HEK293 (cell line): ENCODE results near the gene CCNI.

Experiments used
- CTCF ChIA-PET: fragments of 350-600 bp; formaldehyde crosslinking; extraction: SDS; loops from one replicate; lab custom pipeline; 2021; ENCODE audit warnings: antibody characterized with exemption; lab: Yijun Ruan, JAX
- POLR2A ChIA-PET: fragments of 300-600 bp; formaldehyde crosslinking; extraction: SDS; loops from one replicate; lab custom pipeline; 2020; ENCODE audit warnings: antibody characterized with exemption, inconsistent platforms; lab: Yijun Ruan, JAX
- H3K27ac ChIP-seq: fragments of 200-500 bp; sonication (Bioruptor generic); 2 replicates; pipeline ENCODE4 v1.5.1; 2014; ENCODE audit warnings: low read depth, low read length, control low read depth, inconsistent platforms; ENCODE audit errors: extremely low read depth
- H3K36me3 ChIP-seq, 2 experiments: fragments of 200-500 bp in 1 of 2; sonication (Bioruptor generic) in 1 of 2; 1 replicate in 1 of 2; 2 replicates in 1 of 2; pipeline ENCODE4 v1.5.1; 2014 to 2017; ENCODE audit warnings: inconsistent platforms in 2 of 2, low read length in 2 of 2; ENCODE audit not compliant: control insufficient read depth in 2 of 2, insufficient read depth in 1 of 2
- H3K4me1 ChIP-seq: fragments of 200-500 bp; sonication (Bioruptor generic); 2 replicates; pipeline ENCODE4 v1.5.1; 2014; ENCODE audit warnings: mild to moderate bottlenecking, low read length, inconsistent platforms; ENCODE audit not compliant: control insufficient read depth, insufficient read depth
- H3K4me3 ChIP-seq: 2 replicates; pipeline ENCODE4 v1.5.1; 2011; ENCODE audit warnings: low read depth, mild to moderate bottlenecking, control low read depth, low read length, moderate library complexity
- H3K9me3 ChIP-seq: fragments of 200-500 bp; sonication (Bioruptor generic); 2 replicates; pipeline ENCODE4 v1.5.1; 2014; ENCODE audit warnings: low read depth, low read length, inconsistent platforms; ENCODE audit not compliant: control insufficient read depth, insufficient read depth
- GLI4 ChIP-seq: fragments of 450-650 bp; formaldehyde crosslinking; IDR thresholded peaks from 2 replicates; pipeline ENCODE4 v1.5.1; 2016; ENCODE audit warnings: missing biosample characterization, missing genetic modification characterization
- GLIS1 ChIP-seq: fragments of 450-650 bp; formaldehyde crosslinking; IDR thresholded peaks from 2 replicates; pipeline ENCODE4 v1.5.1; 2016; ENCODE audit warnings: missing biosample characterization, missing genetic modification characterization
- HOXD13 ChIP-seq: sonication (generic); formaldehyde crosslinking; IDR thresholded peaks from 2 replicates; pipeline ENCODE4 v1.8.0; 2022; ENCODE audit warnings: missing genetic modification reagents, borderline replicate concordance
- IKZF3 ChIP-seq: fragments of 450-650 bp; IDR thresholded peaks from 2 replicates; pipeline ENCODE4 v1.5.0; 2018; ENCODE audit warnings: missing biosample characterization, mild to moderate bottlenecking, missing genetic modification characterization, moderate library complexity
- ZNF138 ChIP-seq: fragments of 450-650 bp; formaldehyde crosslinking; IDR thresholded peaks from 2 replicates; pipeline ENCODE4 v1.5.1; 2016; ENCODE audit warnings: missing biosample characterization, missing genetic modification characterization, borderline replicate concordance
- ZNF146 ChIP-seq: fragments of 450-650 bp; formaldehyde crosslinking; IDR thresholded peaks from 2 replicates; pipeline ENCODE4 v1.5.1; 2016; ENCODE audit warnings: missing biosample characterization, missing genetic modification characterization
- ZNF16 ChIP-seq: fragments of 450-650 bp; formaldehyde crosslinking; IDR thresholded peaks from 2 replicates; pipeline ENCODE4 v1.5.1; 2016; ENCODE audit warnings: low read depth, missing biosample characterization, missing genetic modification characterization
- ZNF324 ChIP-seq: fragments of 450-650 bp; formaldehyde crosslinking; IDR thresholded peaks from 2 replicates; pipeline ENCODE4 v1.5.1; 2016; ENCODE audit warnings: missing biosample characterization, missing genetic modification characterization
- ZNF404 ChIP-seq: fragments of 450-650 bp; formaldehyde crosslinking; IDR thresholded peaks from 2 replicates; pipeline ENCODE4 v1.5.1; 2017; ENCODE audit warnings: missing biosample characterization, missing genetic modification characterization
- ZNF416 ChIP-seq: fragments of 450-650 bp; formaldehyde crosslinking; IDR thresholded peaks from 2 replicates; pipeline ENCODE4 v1.5.1; 2016; ENCODE audit warnings: missing biosample characterization, missing genetic modification characterization
- ZNF423 ChIP-seq: fragments of 450-650 bp; formaldehyde crosslinking; IDR thresholded peaks from 2 replicates; pipeline ENCODE4 v1.5.1; 2016; ENCODE audit warnings: missing biosample characterization, missing genetic modification characterization
- ZNF521 ChIP-seq: fragments of 450-650 bp; formaldehyde crosslinking; IDR thresholded peaks from 2 replicates; pipeline ENCODE4 v1.5.1; 2017; ENCODE audit warnings: missing biosample characterization, mild to moderate bottlenecking, missing genetic modification characterization
- ZNF549 ChIP-seq: fragments of 450-650 bp; IDR thresholded peaks from 2 replicates; pipeline ENCODE4 v1.5.1; 2018; ENCODE audit warnings: missing biosample characterization, missing genetic modification characterization, mild to moderate bottlenecking, inconsistent platforms, moderate library complexity
- ZNF621 ChIP-seq: fragments of 450-650 bp; formaldehyde crosslinking; IDR thresholded peaks from 2 replicates; pipeline ENCODE4 v1.5.1; 2017; ENCODE audit warnings: missing biosample characterization, missing genetic modification characterization
- ZNF660 ChIP-seq: fragments of 450-650 bp; IDR thresholded peaks from 2 replicates; pipeline ENCODE4 v1.5.1; 2018; ENCODE audit warnings: missing biosample characterization, mild to moderate bottlenecking, missing genetic modification characterization
- ZXDB ChIP-seq: fragments of 450-650 bp; formaldehyde crosslinking; IDR thresholded peaks from 2 replicates; pipeline ENCODE4 v1.5.1; 2016; ENCODE audit warnings: missing biosample characterization, missing genetic modification characterization
- TF ChIP-seq, protein P1 (sequence below): fragments of 450-650 bp; formaldehyde crosslinking; IDR thresholded peaks from 2 replicates; pipeline ENCODE4 v1.5.1; 2017; ENCODE audit warnings: missing biosample characterization, mild to moderate bottlenecking, missing genetic modification characterization, moderate library complexity
- TF ChIP-seq, protein P2 (sequence below): fragments of 450-650 bp; formaldehyde crosslinking; IDR thresholded peaks from 2 replicates; pipeline ENCODE4 v1.5.1; 2016; ENCODE audit warnings: missing biosample characterization, missing genetic modification characterization
- TF ChIP-seq, protein P3 (sequence below): fragments of 450-650 bp; formaldehyde crosslinking; optimal IDR thresholded peaks from 2 replicates; pipeline ENCODE3; 2016; ENCODE audit warnings: missing biosample characterization, mild to moderate bottlenecking, missing genetic modification characterization
- TF ChIP-seq, protein P4 (sequence below): fragments of 450-650 bp; formaldehyde crosslinking; IDR thresholded peaks from 2 replicates; pipeline ENCODE4 v1.5.1; 2016; ENCODE audit warnings: missing biosample characterization, missing genetic modification characterization
- TF ChIP-seq, protein P5 (sequence below): fragments of 450-650 bp; formaldehyde crosslinking; IDR thresholded peaks from 2 replicates; pipeline ENCODE4 v1.5.1; 2016; ENCODE audit warnings: missing biosample characterization, missing genetic modification characterization

The CCNI gene

DNA sequence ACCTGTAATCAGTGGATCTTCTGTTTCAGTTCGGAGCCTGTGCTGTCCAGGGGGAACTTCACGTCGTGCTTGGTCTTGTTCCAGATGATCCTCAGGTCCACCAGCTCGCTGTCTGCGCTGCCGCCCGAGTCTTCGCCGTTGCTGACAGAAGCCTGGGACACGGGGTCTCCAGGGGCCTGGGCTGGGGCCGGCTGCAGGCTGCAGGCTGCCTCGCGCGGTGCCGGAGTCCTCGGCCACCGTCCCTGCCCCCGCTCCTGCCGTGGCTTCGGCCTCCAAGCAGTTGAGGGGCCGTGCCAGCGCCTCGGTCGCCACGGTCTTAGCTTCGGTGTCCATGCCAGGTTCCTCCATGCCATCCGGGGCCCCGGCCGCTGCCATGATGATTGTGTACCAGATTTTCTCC is 37.3 kb upstream of the CCNI start:
- Histone ChIP-seq H3K36me3 (no peaks in the 10 kb centered on the region), H3K4me1 (no peaks in the 10 kb centered on the region), H3K4me3 (no peak overlapping the region), H3K9me3 (no peaks in the 10 kb centered on the region), H3K27ac (no peak overlapping the region)
- TF ChIP-seq, protein P1, sequence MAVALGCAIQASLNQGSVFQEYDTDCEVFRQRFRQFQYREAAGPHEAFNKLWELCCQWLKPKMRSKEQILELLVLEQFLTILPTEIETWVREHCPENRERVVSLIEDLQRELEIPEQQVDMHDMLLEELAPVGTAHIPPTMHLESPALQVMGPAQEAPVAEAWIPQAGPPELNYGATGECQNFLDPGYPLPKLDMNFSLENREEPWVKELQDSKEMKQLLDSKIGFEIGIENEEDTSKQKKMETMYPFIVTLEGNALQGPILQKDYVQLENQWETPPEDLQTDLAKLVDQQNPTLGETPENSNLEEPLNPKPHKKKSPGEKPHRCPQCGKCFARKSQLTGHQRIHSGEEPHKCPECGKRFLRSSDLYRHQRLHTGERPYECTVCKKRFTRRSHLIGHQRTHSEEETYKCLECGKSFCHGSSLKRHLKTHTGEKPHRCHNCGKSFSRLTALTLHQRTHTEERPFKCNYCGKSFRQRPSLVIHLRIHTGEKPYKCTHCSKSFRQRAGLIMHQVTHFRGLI (tag by site-specific recombination), result no peak
- TF ChIP-seq GLIS1 (no peak), ZNF621 (no peak), ZNF423 (tag by site-specific recombination) (no peak), ZNF404 (tag by site-specific recombination) (no peak), ZNF660 (tag by site-specific recombination) (no peak), HOXD13 (CRISPR knock-in tag) (no peak), IKZF3 (tag by site-specific recombination) (no peak), ZNF549 (tag by site-specific recombination) (no peak), ZNF521 (tag by site-specific recombination) (no peak)
- ChIA-PET POLR2A (no interaction called here), CTCF (no interaction called here)

DNA sequence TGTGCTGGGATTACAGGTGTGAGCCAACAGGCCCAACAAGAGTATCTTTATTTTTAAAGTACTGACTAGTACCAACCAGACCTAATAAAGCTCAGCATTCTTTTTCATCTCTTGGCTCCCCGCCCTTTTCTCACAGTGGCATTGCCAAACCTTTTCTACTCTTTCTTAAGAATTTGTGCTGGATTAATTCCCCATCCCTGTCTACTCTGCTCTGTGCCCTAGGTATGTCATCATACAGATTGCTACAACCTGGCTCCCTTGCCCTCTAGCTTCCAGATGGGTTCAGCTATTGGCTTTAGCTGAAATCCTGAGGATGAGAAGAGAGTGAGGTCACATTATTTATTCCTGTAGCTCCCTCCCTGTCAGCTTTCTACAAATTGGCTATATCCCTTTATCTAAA is 34.9 kb upstream of the CCNI start:
- TF ChIP-seq, protein P2, sequence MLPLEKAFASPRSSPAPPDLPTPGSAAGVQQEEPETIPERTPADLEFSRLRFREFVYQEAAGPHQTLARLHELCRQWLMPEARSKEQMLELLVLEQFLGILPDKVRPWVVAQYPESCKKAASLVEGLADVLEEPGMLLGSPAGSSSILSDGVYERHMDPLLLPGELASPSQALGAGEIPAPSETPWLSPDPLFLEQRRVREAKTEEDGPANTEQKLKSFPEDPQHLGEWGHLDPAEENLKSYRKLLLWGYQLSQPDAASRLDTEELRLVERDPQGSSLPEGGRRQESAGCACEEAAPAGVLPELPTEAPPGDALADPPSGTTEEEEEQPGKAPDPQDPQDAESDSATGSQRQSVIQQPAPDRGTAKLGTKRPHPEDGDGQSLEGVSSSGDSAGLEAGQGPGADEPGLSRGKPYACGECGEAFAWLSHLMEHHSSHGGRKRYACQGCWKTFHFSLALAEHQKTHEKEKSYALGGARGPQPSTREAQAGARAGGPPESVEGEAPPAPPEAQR (tag by site-specific recombination), result no peak
- TF ChIP-seq GLIS1 (no peak), GLI4 (tag by site-specific recombination) (no peak), ZNF16 (tag by site-specific recombination) (no peak), ZNF324 (tag by site-specific recombination) (no peak), ZNF416 (tag by site-specific recombination) (no peak), ZXDB (no peak), ZNF138 (tag by site-specific recombination) (no peak), ZNF146 (tag by site-specific recombination) (no peak)
- TF ChIP-seq, protein P3, sequence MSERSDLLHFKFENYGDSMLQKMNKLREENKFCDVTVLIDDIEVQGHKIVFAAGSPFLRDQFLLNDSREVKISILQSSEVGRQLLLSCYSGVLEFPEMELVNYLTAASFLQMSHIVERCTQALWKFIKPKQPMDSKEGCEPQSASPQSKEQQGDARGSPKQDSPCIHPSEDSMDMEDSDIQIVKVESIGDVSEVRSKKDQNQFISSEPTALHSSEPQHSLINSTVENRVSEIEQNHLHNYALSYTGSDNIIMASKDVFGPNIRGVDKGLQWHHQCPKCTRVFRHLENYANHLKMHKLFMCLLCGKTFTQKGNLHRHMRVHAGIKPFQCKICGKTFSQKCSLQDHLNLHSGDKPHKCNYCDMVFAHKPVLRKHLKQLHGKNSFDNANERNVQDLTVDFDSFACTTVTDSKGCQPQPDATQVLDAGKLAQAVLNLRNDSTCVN (tag by site-specific recombination), result no peak
- TF ChIP-seq, protein P4, sequence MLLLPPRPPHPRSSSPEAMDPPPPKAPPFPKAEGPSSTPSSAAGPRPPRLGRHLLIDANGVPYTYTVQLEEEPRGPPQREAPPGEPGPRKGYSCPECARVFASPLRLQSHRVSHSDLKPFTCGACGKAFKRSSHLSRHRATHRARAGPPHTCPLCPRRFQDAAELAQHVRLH (tag by site-specific recombination), result no peak
- TF ChIP-seq, protein P5, sequence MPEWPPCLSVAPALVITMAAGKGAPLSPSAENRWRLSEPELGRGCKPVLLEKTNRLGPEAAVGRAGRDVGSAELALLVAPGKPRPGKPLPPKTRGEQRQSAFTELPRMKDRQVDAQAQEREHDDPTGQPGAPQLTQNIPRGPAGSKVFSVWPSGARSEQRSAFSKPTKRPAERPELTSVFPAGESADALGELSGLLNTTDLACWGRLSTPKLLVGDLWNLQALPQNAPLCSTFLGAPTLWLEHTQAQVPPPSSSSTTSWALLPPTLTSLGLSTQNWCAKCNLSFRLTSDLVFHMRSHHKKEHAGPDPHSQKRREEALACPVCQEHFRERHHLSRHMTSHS (tag by site-specific recombination), result no peak
- H3K36me3 ChIP-seq, result no peaks in the 10 kb centered on the region
- H3K4me1 ChIP-seq, result no peaks in the 10 kb centered on the region
- POLR2A ChIA-PET, result no interaction called here
- no peak overlapping the region for H3K27ac ChIP-seq
- H3K4me3 ChIP-seq, result no peak overlapping the region
- CTCF ChIA-PET, result no interaction called here
- H3K9me3 ChIP-seq, result no peaks in the 10 kb centered on the region
